Measurements from ENCODE around the gene CELF2.
A peak's percentile ranks its signal among the peaks of the same experiment; 100 is the strongest.

Gene CELF2

DNA sequence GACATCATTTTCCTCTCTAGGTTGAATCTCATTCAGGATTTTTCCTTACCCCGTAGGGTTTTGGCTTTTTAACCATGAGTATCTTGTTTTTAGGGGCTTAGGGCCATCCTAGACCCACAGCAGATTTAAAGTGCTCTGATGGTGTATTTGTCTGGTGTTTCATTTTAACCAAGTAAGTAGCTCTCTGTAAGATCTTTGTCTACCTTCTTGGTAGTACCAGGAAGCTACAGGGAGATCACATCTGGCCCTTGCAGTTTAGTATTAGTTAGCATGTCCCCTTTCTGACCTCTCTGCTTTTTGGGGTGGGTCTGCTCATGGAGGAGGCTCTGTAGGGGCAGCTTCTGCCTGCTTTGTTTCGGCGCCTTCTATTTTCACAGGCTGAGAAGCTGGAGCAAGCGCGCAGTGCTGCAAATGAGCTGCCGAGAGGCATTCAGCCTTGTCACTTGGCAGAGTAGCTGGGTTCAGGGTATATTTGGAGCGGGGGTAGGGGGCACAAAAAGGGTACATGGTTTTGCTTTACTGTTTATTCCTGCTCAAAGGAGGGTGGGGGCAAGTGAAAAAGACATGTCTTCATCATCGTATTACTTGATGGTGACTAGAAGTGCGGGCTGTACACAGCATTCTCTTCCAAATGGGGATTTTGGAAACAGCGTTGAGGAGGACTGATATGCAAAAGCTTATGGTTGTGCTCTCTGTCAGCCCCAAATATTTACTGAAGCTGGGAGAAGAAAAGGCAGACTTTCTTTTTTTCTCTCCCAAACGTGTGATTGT lies 146.3 kb downstream of the CELF2 start:
- Mint-ChIP-seq H3K4me1 (peaks cover 35% of the 10 kb centered on the region), H3K9me3 (no peaks in the 10 kb centered on the region), H3K4me3 (no peak overlapping the region), H3K27ac (no peak overlapping the region), H3K36me3 (peaks cover 7% of the 10 kb centered on the region)
- ATAC-seq (no peak), DNase-seq (ENCODE audit: low spot score in 2 of 2) (peak in 1 of 2 donors; percentile 69)

- H3K36me3 Mint-ChIP-seq, result peaks cover 7% of the 10 kb centered on the region
- DNase-seq (ENCODE audit: low spot score in 2 of 2), result no peak
- H3K9me3 Mint-ChIP-seq, result no peaks in the 10 kb centered on the region
- no peak overlapping the region for H3K27ac Mint-ChIP-seq
- ATAC-seq, result no peak
- H3K4me1 Mint-ChIP-seq, result peaks cover 35% of the 10 kb centered on the region
- H3K4me3 Mint-ChIP-seq, result no peak overlapping the region
Observed at GRCh38 chr10:11164551-11164802, 146.8 kb downstream of the CELF2 start.

- H3K36me3 Mint-ChIP-seq, result peaks cover 7% of the 10 kb centered on the region
- ATAC-seq (peak; percentile 74), DNase-seq (ENCODE audit: low spot score in 2 of 2) (peak in 1 of 2 donors; percentile 86)
- no peak overlapping the region for H3K4me3 Mint-ChIP-seq
- no peak overlapping the region for H3K27ac Mint-ChIP-seq
- H3K4me1 Mint-ChIP-seq, result peaks cover 35% of the 10 kb centered on the region
- no peaks in the 10 kb centered on the region for H3K9me3 Mint-ChIP-seq
Observed at GRCh38 chr10:11164803-11165590, 147.3 kb downstream of the CELF2 start.

DNA sequence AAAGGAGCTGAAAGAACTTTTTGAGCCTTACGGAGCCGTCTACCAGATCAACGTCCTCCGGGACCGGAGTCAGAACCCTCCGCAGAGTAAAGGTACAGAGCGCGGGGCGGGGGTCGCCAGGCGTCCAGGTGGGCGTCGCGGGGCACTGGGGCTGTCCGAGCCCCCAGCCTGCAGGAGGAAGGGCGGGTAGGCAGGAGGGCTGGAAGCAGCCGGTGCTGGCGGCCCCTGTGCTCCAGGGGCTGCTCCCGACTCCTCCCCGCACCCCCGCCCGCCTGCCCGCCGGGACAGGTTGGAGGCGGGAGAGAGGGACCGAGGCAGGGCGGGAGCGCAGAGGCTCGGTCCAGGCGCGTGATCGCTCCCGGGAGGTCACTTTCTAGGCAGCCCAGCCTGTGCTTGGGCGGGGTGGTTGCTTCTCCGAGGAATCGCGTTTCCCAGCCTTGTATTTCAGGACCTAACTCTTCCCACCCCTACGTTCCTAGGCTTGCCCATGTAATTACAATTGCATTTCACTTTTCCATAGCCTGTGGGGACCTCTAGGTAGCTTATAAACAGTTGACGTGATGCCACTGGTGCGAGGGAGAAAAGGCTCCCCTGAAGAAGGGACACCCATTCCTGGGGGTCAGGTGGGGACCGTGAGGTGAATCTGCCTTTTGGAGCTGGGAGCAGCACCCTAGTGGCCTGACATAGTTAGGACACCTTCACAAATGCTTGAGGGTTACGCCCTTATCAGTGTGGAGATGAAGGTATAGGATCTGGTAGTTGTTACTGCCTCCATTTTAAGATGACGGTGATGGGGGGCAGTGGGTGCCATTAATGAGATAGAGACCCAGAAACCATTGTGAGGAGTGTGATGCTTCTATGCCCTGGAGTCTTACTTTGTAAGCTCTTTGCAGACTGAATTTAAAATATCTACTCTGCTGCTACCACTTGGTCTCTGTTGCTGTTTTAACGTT lies 148.2 kb downstream of the CELF2 start:
- ATAC-seq, result peak; percentile 69
- peaks cover 7% of the 10 kb centered on the region for H3K36me3 Mint-ChIP-seq
- no peaks in the 10 kb centered on the region for H3K9me3 Mint-ChIP-seq
- DNase-seq (ENCODE audit: low spot score in 2 of 2), result peak in 1 of 2 donors; percentile 84
- peaks cover 35% of the 10 kb centered on the region for H3K4me1 Mint-ChIP-seq
- no peak overlapping the region for H3K27ac Mint-ChIP-seq
- no peak overlapping the region for H3K4me3 Mint-ChIP-seq

DNA sequence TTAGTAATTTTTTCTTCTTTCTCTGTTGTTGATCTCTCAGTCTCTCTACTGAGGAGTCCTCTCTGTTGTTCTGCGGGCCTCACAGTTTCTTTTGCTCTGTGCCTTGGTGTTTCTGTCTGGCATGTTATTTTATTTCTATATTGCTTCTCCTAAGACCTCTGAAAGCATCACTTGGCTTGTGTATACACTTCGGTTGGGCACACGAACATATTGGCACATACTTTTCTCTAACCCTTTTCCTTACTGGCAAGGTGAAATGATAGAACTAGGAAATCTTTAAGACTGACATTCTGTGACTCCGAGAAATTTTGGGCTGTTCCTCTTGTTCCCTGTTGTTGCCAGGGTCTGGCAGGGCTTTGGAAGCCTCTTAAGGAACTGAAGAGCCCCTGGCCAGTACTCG lies 148.9 kb downstream of the CELF2 start:
- Mint-ChIP-seq H3K4me3 (no peak overlapping the region), H3K27ac (no peak overlapping the region), H3K9me3 (no peaks in the 10 kb centered on the region), H3K36me3 (peaks cover 7% of the 10 kb centered on the region), H3K4me1 (peaks cover 31% of the 10 kb centered on the region)
- no peak for DNase-seq (ENCODE audit: low spot score in 2 of 2)
- no peak for ATAC-seq

- H3K27ac Mint-ChIP-seq, result no peak overlapping the region
- ATAC-seq, result no peak
Observed at GRCh38 chr10:11167233-11167966, 149.7 kb downstream of the CELF2 start.

GRCh38 chr10:11168423-11169090 lies 150.9 kb downstream of the CELF2 start:
- Mint-ChIP-seq H3K9me3 (no peaks in the 10 kb centered on the region), H3K36me3 (no peaks in the 10 kb centered on the region), H3K4me3 (no peak overlapping the region), H3K4me1 (peaks cover 25% of the 10 kb centered on the region), H3K27ac (no peak overlapping the region)
- DNase-seq (ENCODE audit: low spot score in 2 of 2) (no peak), ATAC-seq (peak; percentile 17)

More at GRCh38 chr10:11167233-11167966, 149.7 kb downstream of the CELF2 start:
- no peak for DNase-seq (ENCODE audit: low spot score in 2 of 2)
- Mint-ChIP-seq H3K4me1 (peaks cover 25% of the 10 kb centered on the region), H3K36me3 (peaks cover 7% of the 10 kb centered on the region), H3K4me3 (no peak overlapping the region), H3K9me3 (no peaks in the 10 kb centered on the region)

DNA sequence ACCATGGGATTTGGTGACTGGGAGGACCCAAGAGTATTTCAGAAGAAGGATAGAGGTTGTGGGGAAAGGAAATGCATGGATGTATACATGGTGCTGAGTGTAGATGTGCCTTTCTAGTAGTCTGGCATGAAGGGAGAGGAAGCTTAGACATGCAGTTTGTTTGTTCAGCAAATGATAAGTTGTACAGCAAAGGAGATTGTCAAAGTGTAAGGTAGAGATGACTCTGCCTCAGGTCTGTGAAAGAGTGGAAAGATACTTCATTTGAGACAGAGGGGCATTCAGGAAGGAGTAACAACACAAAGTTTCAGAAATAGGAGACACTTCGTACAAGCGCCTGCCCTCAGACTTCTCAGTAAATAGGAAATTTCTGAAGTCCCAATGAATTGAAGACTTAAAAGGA lies 152.3 kb downstream of the CELF2 start:
- Mint-ChIP-seq H3K4me3 (no peak overlapping the region), H3K27ac (no peak overlapping the region), H3K4me1 (peaks cover 28% of the 10 kb centered on the region), H3K9me3 (no peaks in the 10 kb centered on the region), H3K36me3 (no peaks in the 10 kb centered on the region)
- DNase-seq (ENCODE audit: low spot score in 2 of 2) (no peak), ATAC-seq (peak; percentile 35)

DNA sequence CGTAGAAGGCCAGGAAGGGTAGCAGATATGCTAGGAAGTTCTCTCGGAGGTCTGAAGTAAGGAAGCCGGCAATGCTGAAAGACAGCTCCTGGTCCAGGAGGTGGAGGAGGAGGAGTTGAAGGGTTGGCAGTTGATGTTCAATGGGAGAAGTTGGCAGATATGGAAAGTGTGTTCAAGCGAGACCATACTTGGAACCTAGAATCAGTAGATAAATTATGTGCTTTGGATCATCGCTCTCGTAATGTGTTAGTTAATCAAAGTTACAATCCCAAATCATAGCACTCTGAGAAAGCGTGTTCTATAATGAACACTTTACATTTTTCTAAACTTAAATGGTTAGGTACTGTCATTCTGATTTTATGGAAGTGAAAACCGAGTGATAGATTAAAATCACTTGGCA lies 152.9 kb downstream of the CELF2 start:
- Mint-ChIP-seq H3K4me3 (no peak overlapping the region), H3K4me1 (peaks cover 34% of the 10 kb centered on the region), H3K27ac (no peak overlapping the region), H3K9me3 (no peaks in the 10 kb centered on the region), H3K36me3 (no peaks in the 10 kb centered on the region)
- ATAC-seq, result no peak
- no peak for DNase-seq (ENCODE audit: low spot score in 2 of 2)

DNA sequence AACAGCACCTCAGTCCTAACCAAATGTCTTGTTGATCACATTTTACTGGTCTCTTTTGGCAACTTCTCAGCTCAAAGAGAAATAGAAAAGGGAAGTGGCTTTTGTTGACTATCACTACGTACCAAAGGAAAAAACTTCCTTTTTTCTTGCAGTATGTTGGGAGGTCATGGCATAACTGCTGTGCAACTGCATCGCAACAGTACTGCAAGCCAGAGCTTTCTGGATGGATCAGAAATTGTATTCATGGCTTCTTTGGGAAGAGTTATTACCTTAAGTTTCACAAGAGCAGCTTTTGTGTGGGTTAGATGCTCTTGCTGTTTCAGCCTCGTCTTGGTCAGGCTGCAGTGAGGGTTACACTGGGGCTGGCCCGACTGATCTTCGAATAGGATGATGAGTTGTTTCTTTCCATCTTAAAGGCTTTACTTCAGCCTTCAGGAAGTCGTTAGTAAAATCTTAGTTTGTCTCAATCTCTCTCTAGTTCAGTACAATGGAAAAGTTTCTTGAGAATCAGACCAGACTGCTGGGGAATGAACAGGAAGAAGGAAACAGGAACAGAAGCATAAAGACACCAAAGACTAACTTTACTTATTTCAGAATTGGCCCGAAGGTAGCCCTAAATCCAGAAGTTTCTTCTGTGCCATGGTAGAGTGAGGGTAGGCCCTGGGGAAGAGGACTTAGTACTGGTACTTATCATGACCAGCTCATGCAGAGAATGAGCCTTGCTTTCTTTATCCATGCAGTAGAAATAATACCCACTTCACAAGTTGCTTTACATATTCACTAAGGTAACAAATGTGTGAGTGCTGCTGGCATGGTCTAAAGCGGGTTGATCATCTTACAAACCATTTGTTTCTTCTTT lies 153.6 kb downstream of the CELF2 start:
- peak; percentile 74 for ATAC-seq

GRCh38 chr10:11173042-11173441 lies 155.4 kb downstream of the CELF2 start:
- H3K27ac Mint-ChIP-seq, result no peak overlapping the region
- H3K4me3 Mint-ChIP-seq, result no peak overlapping the region
- ATAC-seq, result peak; percentile 3
- no peaks in the 10 kb centered on the region for H3K9me3 Mint-ChIP-seq
- H3K36me3 Mint-ChIP-seq, result no peaks in the 10 kb centered on the region
- H3K4me1 Mint-ChIP-seq, result peaks cover 58% of the 10 kb centered on the region
- peak in 1 of 2 donors; percentile 72 for DNase-seq (ENCODE audit: low spot score in 2 of 2)

More for the DNA sequence above, 153.6 kb downstream of the CELF2 start:
- Mint-ChIP-seq H3K27ac (no peak overlapping the region), H3K9me3 (no peaks in the 10 kb centered on the region), H3K36me3 (no peaks in the 10 kb centered on the region), H3K4me1 (peaks cover 41% of the 10 kb centered on the region), H3K4me3 (no peak overlapping the region)
- DNase-seq (ENCODE audit: low spot score in 2 of 2), result peak in 1 of 2 donors; percentile 75

DNA sequence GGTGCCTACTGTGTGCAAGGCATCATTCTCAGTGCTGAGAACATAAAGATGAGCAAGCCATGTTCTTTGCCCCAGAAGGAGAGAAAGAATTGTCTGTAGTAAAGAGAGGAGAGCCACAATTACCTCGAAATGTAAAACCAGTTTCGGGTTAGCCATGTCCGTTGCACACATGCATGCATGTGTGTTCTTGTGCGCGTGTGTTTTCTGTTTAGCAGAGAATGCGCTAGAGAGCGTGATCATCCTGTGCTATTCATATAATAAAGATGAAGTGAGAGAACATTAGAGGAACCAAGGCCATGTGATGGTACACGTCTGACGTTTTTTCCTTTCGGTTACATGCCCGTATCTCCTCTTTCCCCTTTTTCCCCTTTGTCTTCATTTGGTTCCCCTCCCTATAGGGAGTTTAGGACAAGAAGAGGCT lies 158.2 kb downstream of the CELF2 start:
- H3K27ac Mint-ChIP-seq, result no peak overlapping the region
- no peaks in the 10 kb centered on the region for H3K9me3 Mint-ChIP-seq
- ATAC-seq (no peak), DNase-seq (ENCODE audit: low spot score in 2 of 2) (no peak)
- H3K4me3 Mint-ChIP-seq, result no peak overlapping the region
- H3K4me1 Mint-ChIP-seq, result peaks cover 82% of the 10 kb centered on the region
- no peaks in the 10 kb centered on the region for H3K36me3 Mint-ChIP-seq

DNA sequence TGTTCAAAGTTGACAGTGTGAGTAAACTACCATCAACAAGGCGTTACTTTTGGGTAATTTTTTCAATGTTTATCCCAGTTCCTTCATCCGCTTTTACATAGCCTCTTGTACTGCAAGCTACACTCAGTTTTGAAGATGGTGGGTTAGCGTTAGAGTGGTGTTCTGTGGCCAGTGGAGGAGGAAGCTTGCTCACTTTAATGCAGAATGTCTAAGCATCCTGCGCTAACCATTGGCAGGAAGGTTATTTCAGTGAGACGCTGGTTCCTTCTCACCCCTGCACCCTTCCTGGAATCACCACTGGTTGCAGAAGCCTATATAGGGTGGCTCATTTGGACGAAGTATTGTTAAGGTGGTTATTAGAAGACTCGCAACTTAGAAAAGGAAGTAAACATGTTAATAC lies 159.1 kb downstream of the CELF2 start:
- ATAC-seq, result peak; percentile 59
- Mint-ChIP-seq H3K4me3 (no peak overlapping the region), H3K9me3 (no peaks in the 10 kb centered on the region), H3K4me1 (peaks cover 91% of the 10 kb centered on the region), H3K36me3 (no peaks in the 10 kb centered on the region), H3K27ac (no peak overlapping the region)
- DNase-seq (ENCODE audit: low spot score in 2 of 2), result peak in 1 of 2 donors; percentile 83
